ENCODE data around the gene PRSS21.

The PRSS21 gene, protein sequence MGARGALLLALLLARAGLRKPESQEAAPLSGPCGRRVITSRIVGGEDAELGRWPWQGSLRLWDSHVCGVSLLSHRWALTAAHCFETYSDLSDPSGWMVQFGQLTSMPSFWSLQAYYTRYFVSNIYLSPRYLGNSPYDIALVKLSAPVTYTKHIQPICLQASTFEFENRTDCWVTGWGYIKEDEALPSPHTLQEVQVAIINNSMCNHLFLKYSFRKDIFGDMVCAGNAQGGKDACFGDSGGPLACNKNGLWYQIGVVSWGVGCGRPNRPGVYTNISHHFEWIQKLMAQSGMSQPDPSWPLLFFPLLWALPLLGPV

DNA sequence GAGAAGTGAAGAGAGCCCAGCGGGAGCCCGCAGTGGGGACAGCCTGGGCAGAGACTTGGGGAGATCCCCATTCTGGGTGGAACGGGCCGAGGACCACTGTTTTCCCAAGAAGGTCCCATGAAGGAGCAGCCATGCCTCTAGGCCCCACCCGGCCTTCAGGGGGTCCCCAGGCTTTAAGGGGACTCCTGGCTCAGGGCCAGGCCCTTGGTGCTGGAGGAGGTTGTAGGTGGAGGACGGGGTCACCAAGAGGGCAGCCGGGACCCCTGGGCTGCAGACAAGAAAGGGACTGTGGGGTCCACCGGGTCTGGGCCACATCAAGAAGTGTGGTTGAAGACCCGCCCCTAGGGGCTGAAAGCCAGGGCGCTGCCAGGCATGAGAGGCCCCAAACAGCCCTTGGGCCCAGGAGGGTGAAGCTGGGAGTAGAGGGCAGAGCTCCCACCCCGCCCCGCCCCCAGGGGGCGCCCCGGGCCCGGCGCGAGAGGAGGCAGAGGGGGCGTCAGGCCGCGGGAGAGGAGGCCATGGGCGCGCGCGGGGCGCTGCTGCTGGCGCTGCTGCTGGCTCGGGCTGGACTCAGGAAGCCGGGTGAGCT, at the start of gene PRSS21:
PRSS21 (plus strand) TSS at position 487 of the 589 bp plus-strand sequence; CDS start at position 519, 32 bp downstream.
- FAIRE-seq = no peak

DNA sequence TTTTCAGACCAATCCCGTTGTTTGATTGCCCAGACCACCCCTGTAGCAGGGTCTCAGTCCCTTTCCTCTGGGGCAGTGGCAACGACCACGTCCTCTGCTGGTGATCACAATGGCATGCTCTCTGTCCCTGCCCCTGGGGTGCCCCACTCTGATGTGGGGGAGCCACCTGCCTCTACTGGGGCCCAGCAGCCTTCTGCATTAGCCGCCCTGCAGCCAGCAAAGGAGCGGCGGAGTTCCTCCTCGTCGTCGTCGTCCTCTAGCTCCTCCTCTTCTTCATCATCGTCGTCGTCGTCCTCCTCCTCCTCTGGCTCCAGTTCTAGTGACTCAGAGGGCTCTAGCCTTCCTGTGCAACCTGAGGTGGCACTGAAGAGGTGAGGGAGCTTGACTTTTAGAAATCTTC, 49.1 kb upstream of the PRSS21 start:
- no peak for FAIRE-seq

DNA sequence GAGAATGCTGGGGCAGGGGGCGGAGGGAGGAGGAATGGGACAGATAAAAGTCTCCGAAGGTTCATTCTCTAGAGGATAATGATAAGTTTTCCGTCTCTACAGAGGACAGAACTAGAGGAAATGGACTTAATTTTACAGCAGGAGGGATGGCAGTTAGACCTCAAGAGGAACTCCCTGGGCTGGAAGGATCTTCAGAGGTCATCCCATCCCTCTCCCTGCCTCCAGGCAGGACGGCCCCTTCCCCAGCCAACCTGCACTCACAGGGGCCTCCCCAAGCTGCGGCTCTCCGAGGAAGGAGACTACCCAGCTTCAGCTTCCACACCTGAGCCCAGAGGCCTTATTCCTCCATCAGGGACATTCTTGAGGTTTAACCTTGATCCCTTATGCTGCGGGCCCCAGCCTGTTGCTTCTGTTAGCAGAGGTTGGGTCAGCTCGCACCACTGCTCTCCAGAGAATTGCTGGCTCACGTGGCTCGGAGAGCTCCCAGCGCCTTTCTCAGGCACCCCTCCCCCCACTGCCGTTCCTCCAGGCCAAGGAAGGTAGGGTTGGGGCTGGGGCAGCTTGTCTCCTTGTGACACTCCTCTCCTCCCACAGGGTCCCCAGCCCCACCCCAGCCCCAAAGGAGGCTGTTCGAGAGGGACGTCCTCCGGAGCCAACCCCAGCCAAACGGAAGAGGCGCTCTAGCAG, 48.5 kb upstream of the PRSS21 start:
- no peak for FAIRE-seq

DNA sequence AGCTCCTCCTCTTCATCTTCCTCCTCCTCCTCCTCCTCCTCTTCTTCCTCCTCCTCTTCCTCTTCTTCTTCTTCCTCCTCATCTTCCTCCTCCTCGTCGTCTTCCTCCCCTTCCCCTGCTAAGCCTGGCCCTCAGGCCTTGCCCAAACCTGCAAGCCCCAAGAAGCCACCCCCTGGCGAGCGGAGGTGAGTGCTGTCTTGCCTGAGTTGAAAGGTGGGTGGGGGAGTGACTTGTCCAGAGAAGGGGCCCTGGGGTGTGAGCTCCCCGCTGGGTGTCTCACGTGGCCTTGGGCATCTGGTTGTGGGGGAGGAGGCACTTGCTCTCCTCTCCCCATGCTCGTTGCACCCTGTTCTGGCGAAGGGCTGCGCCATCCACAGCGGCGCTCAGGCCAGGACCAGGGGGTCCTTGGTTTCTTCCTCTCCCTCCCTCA, 47.9 kb upstream of the PRSS21 start:
- FAIRE-seq = no peak

DNA sequence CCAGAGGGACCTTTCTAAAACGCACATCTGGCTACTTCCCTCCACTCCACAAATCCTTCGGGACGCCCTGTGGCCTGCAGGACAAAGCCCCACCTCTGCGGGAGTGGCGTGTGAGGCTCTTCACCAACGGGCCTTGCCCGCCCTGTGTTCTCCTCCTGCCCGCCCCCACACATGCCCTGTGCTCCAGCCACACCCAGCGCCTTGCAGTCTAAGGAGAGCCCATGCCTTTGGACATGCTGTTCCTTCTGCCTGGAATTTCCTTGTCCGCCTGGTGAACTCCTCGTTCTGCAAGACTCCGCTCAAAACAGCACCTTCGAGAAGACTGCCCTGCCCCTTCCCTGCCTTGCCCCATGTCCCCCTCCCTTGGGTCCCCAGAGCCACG, 47.4 kb upstream of the PRSS21 start:
- FAIRE-seq = no peak

DNA sequence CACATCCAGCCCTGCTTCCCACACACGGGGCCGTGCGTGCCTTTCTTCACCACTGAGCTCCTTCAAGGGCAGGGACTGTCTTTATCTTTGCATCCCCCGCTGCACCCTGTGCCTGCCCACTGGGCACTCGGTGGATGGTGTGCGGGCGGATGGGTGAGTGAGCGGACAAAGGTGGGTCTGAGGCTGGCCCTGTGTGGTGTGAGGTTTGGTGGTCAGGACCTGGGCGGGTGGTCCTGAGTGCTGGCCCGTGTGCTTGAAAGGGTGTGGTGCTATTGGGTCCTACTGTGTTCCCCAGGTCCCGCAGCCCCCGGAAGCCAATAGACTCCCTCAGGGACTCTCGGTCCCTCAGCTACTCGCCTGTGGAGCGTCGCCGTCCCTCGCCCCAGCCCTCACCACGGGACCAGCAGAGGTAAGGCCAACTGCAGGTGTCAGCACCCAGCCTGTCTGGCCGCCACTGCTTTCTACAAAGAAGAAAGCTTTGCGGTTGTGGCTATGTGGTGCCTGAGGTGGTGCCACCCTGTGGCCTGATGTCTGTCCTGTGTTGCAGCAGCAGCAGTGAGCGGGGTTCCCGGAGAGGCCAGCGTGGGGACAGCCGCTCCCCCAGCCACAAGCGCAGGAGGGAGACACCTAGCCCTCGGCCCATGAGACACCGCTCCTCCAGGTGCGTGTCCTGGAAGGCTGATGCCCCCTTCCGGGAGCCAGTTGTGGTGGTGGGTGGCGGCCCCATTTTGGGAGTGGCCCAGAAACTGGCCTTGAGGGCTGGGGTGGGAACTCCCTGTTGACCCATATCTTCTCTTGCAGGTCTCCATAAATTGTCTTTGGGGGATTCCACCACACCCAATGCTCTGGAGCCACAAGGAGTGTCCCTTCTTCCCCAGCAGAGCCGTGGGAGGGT, 46.7 kb upstream of the PRSS21 start:
- no peak for FAIRE-seq

DNA sequence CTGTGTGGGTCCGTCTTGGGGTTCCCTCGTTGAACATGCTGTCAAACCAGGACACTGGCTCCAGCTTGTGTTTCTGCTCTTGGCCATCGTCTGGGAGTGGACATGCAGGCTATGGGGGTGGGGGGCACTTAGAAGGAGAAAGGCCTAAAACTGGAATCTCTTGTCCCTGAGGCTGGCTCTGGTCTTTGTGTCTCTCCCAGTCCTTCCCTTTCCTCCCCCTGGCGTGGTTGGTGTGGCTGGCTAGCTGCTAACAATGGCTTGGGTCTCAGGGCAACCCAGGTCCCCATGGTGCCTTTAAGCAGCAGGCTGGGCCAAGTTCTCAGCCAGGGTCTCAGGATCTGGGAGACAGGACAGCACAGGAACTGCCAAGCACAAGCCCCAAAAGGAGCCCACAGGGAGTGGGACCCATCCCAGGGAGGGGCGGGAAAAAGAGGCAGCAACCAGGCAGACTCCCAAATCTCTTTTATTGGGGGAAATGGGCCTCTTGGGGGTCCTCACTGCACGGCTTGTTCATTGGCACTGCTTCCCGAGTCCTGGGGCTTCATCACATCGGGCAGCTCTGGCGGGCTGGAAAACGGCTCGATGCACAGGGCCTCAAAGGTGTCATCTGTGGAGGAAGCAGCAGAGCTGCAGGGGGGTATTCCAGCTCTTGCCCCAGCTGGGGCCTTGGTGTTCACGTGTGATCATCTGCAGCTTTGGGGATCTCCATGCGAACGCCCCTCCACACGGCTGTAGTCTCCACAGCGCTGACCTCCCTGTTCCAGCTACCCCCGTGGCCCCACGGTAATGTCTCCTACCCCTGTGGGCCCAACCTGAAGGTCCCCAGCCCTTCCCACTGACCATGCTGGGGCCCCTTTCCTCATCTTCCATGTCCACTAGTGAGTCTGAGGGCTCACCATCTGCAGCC, 45.3 kb upstream of the PRSS21 start:
- FAIRE-seq = no peak

DNA sequence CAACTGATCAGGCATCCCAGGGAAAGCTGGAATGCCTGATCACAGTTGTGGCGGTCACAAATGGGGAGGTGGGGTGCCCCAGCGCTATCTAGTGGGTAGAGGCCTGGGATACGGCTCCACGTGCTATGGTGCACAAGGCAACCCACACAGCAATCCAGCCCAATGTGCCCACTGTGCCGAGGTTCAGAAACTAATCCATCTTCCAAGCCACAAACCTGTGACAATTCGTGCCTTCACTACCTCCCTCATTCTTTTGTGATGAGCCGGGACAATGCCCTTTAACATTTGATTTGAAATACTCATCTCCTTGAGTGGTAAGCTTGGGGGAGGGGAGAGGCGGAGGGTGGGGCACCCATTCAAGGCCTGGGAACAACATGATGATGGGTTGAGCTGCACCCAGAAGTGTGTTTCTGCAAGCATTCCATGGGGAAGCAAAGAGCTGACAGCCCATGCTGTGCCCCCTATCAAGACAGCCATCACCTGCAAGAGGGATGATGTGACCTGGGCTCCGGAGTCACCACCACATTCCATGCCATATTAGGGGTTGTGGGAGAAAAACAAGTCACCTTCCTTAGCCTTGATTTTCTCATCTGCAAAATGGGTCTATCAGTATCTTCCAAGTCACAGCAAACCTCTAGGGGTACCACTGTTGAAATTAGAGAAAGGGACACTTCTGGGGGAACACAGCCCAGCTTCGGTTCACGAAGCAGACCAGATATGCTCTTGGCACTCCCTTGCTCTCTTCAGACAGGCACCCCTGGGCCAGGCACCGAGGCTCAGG, 43.7 kb upstream of the PRSS21 start:
- no peak for FAIRE-seq

DNA sequence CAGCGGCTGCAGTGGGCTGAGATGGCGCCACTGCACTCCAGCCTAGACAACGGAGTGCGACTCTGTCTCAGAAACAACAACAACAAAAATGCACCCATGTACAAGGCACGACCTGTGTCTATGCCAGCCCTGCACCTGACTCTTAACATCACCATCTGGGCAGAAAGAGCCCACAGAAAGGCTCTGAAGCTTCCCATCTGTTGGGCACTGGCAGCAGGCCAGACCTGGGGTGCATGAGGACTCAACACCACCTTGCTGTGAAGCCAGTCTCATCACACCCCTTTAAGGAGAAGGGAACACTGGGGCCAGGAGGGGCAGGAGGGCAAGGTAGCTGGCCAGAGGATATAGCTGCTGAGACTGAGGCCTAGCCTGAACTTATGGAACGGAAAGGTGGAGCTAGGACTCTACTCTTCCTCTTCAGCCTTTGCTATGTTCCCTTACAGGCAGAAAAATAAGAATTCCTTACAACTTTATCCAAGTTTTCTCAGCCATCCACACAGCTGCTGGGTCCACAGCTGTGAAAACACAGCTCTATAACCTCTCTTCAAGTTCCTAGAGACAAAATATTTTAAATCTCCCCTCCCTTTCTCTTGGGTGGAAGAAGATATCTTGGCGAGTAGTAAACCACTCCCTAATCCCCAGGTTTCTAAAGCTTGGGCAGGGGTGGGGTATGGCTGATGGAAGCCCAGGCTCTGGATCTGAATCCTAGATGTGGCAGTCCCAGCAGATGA, 42.7 kb upstream of the PRSS21 start:
- no peak for FAIRE-seq

DNA sequence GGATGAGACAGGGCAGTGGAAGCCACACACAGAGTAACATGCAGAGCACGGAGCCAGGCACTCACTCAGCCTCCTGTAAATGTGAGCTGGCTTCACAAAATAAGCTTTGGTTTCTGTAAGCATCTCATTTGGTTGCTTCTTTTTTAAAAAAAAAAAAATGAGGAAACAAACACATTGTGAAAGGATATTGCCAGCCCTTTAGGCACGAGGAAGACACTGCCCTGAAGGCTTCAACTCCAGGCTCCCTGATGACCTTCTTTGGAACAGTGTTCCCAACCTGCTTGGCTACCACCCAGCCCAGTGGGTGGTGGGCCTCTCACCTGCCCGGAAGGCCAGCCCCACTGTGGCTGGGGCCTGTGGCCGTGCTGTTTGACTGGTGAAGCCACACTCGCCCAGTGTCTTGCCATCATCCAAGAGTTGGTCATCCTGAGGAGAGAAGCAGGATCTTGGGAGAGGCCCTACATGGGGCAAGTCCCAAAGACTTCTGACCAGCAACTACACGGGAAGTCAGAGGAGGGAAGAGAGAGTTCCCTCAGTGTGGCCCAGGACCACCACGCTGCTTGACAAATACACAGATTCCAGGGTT, 41.8 kb upstream of the PRSS21 start:
- FAIRE-seq = no peak

DNA sequence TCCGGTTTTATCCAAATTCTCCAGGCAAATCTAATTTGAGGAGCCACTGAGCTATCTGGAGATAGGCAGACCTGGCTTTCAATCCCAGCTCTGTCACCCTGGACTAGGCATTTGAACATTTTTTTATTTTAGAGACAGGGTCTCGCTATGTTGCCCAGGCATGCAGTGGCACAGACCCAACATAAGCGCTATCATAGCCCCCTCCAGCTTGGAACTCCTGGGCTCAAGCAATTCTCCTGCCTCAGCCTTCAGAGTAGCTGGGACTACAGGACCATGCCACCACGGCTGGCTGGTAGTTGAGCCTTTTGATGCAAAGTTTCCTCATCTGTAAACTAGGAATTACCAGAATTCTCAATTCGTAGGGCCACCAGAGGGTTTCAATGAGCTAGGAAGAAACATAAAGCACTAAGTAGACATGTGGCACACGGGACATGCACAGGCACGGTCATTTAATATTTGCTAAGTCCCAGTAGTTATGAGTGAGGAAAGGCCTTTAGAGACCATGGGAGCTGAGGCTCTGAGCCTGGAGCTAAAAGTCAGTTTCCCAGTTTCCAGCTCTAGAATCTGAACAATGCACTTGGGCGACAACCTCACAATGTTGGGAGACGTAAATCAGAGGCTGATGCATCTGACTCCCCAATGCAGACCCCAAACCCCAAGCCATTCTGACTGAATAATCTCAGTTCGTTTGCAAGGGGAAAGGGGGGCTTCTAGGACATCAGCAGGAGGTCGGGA, 41.1 kb upstream of the PRSS21 start:
- no peak for FAIRE-seq

DNA sequence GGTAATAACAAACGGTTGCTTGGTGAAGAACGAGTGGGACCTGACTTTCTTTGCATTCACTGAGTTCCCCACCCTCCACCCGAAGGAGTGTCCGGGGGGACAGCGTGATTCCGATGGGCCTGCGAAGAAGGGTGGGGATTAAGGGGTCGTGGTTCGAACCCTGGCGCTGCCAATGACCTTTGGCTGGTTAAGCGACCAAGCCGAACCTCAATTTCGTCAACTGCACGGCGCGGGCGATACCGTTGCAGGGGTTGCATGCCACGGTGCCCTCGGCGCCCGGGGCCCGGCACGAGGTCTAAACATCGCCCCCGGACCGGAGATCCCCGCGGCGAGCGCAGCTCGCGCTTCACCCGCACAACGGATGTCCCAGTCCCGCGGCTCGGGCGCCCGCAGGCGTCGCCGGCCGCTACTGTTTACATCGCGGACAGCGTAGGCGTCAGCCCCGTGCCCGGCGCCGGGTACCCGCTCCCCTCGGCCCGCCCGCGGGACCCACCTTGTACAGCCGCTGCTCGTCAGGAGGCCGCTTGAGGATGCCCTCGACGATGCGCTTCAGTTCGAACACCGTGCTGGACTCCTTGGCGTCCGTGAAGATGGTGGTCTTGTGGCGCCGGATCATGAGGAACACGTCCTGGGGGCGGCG, 40.4 kb upstream of the PRSS21 start:
- FAIRE-seq = no peak

DNA sequence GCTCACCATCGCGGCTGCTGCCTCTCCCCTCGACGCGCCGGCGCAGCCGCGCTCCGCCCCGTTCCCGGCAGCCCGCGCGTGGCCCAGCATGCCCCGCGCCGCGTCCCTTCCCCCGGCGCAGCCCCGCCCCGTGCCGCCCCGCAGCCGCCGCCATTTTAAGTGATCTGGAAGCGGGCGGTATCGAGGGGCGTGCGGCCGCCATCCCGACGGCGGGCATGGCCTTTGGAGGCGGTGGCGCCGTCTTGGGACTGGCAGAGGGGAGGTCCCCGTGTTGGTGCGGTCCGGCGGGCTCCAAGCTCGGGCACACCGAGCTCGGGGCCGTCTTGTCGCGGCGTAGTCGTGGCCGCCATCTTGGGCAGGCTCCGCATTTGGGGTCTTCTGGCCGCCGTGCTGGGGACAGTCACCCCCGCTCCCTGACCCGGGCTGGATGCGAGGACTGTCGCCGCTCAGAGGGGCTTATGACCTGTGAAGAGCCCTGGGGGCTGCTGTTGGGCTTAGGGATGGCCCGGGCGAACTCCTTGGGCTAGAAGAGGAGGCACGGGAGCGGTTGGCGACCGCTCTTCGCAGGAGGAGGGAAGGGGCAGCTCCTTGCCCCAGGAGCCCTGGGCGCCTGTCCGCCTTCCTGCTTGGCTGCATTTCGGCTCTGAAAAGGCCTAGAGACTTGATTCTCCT, 39.7 kb upstream of the PRSS21 start, which contains the start of gene ELOB:
ELOB (minus strand) TSS at position 50 of the 672 bp plus-strand sequence; CDS start at position 9, 41 bp downstream.
- FAIRE-seq = no peak

DNA sequence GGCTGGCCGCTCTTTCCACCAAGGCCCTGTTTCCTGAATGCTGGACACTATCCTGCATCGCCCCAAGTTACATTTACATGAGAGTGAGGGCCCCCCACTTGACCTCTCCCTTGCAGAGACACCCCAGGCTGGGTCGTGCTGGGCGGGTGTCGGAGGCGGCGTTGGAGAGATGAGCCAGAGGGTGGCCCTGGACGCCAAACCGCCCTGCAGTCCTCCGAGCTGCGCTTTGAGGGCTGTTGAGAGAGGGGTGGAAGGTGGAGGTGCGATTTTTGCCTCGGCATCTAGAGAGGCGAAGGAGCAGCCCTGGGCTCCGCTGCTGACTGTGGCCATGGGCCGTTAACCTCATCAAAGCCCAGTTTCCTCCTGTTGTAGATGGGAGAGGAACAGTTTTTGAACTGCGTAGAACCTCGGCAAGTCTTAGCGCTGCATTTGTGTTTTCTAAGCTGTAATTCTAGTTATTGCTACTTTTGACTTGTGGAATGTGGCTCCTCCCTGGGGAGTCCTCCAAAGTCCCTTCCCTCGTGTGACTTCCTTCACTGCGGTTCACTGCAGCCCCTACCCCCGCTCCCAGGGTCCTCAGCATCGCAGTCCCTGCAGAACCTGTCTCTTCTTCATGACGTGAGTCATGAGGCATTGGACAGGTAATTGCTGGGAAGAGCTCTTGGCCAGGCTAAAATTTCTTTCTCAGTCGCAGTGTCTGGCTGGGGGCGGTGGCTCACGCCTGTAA, 39.0 kb upstream of the PRSS21 start:
- FAIRE-seq = no peak

DNA sequence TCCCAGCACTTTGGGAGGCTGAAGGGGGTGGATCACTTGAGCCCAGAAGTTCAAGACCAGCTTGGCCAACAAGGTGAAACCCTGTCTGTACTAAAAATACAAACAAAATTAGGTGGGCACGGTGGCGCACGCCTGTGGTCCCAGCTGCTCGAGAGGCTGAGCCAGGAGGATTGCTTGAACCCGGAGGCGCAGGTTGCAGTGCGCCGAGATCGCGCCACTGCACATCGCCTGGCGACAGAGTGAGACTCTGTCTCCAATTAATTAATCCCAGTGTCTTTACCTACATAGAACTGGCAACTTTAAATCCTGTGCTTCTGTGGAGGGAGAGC, 38.4 kb upstream of the PRSS21 start:
- no peak for FAIRE-seq

DNA sequence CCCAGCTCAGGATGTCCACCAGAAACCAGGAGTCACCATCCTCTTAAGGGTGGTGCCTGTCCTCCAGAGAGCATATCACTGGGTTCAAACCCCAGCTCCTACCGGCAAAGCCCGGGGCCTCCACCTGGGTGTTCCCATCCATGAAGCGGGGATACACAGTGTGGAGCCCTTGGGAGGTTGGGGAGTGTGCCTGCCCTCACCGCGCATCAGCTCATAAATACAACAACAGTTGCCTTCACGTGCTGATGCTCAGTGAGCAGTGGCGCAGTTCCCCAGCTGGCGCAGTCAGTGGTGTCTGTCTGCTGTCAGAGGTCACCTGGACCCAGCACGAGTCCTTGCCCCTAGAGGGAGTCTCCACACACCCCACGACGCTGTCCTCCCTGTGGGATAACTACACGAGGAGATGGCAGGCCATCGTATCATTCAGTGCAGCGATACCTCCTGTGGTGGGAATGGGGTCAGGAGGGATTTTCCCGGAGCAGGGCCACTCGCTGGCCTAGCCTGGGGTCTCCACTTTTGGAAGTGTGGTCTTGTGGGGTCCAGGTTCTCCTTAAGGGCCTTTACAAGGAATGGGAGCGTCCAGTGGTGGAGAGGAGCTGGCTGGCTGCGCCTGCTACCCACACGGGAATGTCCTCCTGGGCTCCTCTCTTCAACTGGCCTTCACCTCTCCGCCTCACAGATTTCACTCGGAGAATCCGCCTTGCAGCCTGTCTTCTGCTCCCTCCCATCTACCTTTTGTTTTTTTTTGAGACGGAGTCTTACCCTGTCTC, 37.7 kb upstream of the PRSS21 start:
- FAIRE-seq = no peak
